ENCODE results near the gene DNM3.

GRCh38 chr1:171969813-171970212 is 128.5 kb downstream of the DNM3 start:
- TF ChIP-seq, protein P1, sequence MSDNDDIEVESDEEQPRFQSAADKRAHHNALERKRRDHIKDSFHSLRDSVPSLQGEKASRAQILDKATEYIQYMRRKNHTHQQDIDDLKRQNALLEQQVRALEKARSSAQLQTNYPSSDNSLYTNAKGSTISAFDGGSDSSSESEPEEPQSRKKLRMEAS (IDR thresholded peaks at IDR 0.05), result no peak
- TF ChIP-seq CEBPB (IDR thresholded peaks at IDR 0.05) (no peak), REST (IDR thresholded peaks at IDR 0.05; ENCODE audit: low read depth) (no peak), EP300 (IDR thresholded peaks at IDR 0.05; ENCODE audit: borderline replicate concordance) (no peak), EGR1 (IDR thresholded peaks at IDR 0.05) (no peak), TCF12 (IDR thresholded peaks at IDR 0.05; ENCODE audit: low read depth) (no peak), YY1 (IDR thresholded peaks at IDR 0.05; ENCODE audit: low read depth) (no peak)
